Measurements from ENCODE around the gene ERGIC1. TPM values are rescaled to one million over a fixed set of nuclear protein-coding genes. Genes with fewer than 3 reads are reported as not detected.

The ERGIC1 gene
- total and polyA plus RNA-seq, 10 of the 15 experiments (the other 5 are each of a cell fraction or from before 2014, with no cell fraction given), result 8.8 to 104 (median 76.3) TPM

GRCh38 chr5:172994405-172994804, 160.4 kb downstream of the ERGIC1 start:
- in situ Hi-C loops (cut with MboI), result no loop called here
- no peak overlapping the region for H3K4me3 ChIP-seq
- 0 out of 2 replicates have a peak, but pooled peaks cover 3% of the 10 kb centered on the region for H4K20me1 ChIP-seq (ENCODE audit: control insufficient read depth, insufficient read depth)
- intact Hi-C loops (cut with micrococcal nuclease; ENCODE audit: unreplicated experiment), result no loop called here
- H3K4me1 ChIP-seq (ENCODE audit: control insufficient read depth, insufficient read depth, low read length), result peaks cover 3% of the 10 kb centered on the region; the same call in 1 of the 2 replicates
- no peak overlapping the region for H3K4me2 ChIP-seq (ENCODE audit: control insufficient read depth, insufficient read depth)
- H3K9me3 ChIP-seq (replicated peaks; ENCODE audit: control insufficient read depth, insufficient read depth, low read length), result no peaks in the 10 kb centered on the region
- no peak for DNase-seq (ENCODE audit: low read depth, low spot score)
- ChIA-PET POLR2A (interaction anchor here (1.4 to 2.2 kb wide), 4 partner anchors 10 to 41 kb away, joined by 3 to 8 read pairs (median 4); partner anchors contain the start of gene ATP6V0E1), CTCF (interaction anchor here (2.5 to 3.4 kb wide), 2 partner anchors 10 to 41 kb away, joined by 9 to 16 read pairs; partner anchors contain the start of gene ATP6V0E1), RAD21 (ENCODE audit: unreplicated experiment) (interaction anchor here (1.2 to 2.4 kb wide), 2 partner anchors 10 to 42 kb away, joined by 3 to 8 read pairs; no protein-coding TSS in a partner anchor), SMC1A (ENCODE audit: uncharacterized antibody, unreplicated experiment) (interaction anchor here (0.7 to 2.1 kb wide), 5 partner anchors 8 to 157 kb away, joined by 3 to 12 read pairs (median 6); partner anchors contain the start of gene ATP6V0E1)
- ATAC-seq, result no peak; the same call in 2 of the 3 replicates
- peaks cover 46% of the 10 kb centered on the region for H3K79me2 ChIP-seq (ENCODE audit: control insufficient read depth, insufficient read depth, low read length)
- H3K9ac ChIP-seq (ENCODE audit: control insufficient read depth, insufficient read depth, low read length), result no peak overlapping the region
- H3K27me3 ChIP-seq (replicated peaks in 1 of 2; ENCODE audit: control insufficient read depth in 2 of 2, insufficient read depth in 2 of 2, low read length in 1 of 2), result no peaks in the 10 kb centered on the region
- FAIRE-seq, result no peak
- BruUV-seq (replicated peaks), result no TSS peak
- TF ChIP-seq PML (IDR thresholded peaks at IDR 0.05; ENCODE audit: low read length) (no peak), HDAC6 (IDR thresholded peaks at IDR 0.05; ENCODE audit: unreplicated experiment) (no peak), ATF2 (IDR thresholded peaks at IDR 0.05; ENCODE audit: low read length) (no peak), ZNF384 (IDR thresholded peaks at IDR 0.05; ENCODE audit: borderline replicate concordance, low read depth, low read length) (no peak), SIN3A (IDR thresholded peaks at IDR 0.05; ENCODE audit: low read depth, low read length) (no peak), RUNX3 (IDR thresholded peaks at IDR 0.05; ENCODE audit: low read length) (no peak), BCL11A (IDR thresholded peaks at IDR 0.05; ENCODE audit: low read depth, low read length) (no peak), RELA (IDR thresholded peaks at IDR 0.05; ENCODE audit: borderline replicate concordance, partially characterized antibody) (no peak), IKZF1 (conservative IDR thresholded peaks at IDR 0.05) (no peak), SIX5 (IDR thresholded peaks at IDR 0.05; ENCODE audit: low read depth, low read length, severe bottlenecking) (no peak), GABPA (IDR thresholded peaks at IDR 0.05; ENCODE audit: low read depth) (no peak), YY1 (IDR thresholded peaks at IDR 0.05; ENCODE audit: low read depth, low read length) (no peak), RELB (IDR thresholded peaks at IDR 0.05; ENCODE audit: low read depth) (no peak), IRF3 (IDR thresholded peaks at IDR 0.05) (no peak), HDGF (IDR thresholded peaks at IDR 0.05) (no peak), USF1 (IDR thresholded peaks at IDR 0.05; ENCODE audit: borderline replicate concordance, extremely low read length, insufficient read depth, low read depth, low read length) (no peak)
- peaks cover 2 to 29% of the 10 kb centered on the region in 2 experiments for H3K36me3 ChIP-seq (ENCODE audit: control insufficient read depth in 2 of 2, insufficient read depth in 2 of 2, low read length in 1 of 2)
- no peak overlapping the region for H2AFZ ChIP-seq (ENCODE audit: control insufficient read depth, low read depth, low read length)
- H3K27ac ChIP-seq (ENCODE audit: control insufficient read depth, insufficient read depth), result no peak overlapping the region
- WGBS (ENCODE audit: insufficient coverage, insufficient replicate concordance, low lambda C conversion rate, missing lambda C conversion rate), result 93% methylated on average over 2 of the region's 2 CpGs
